Glomerular visceral epithelial cell (primary cell): ENCODE measurements around the gene LARP4.
A peak's percentile ranks its signal among the peaks of the same experiment; 100 is the strongest.
"Not testable (repeated sequence)": the region's sequence is repeated elsewhere in the genome, so short reads cannot be mapped to it uniquely, and the experiment has no call there.

Source experiments
- DNase-seq: peaks from one replicate; pipeline ENCODE4 v3.0.0-alpha.2; 2016; ENCODE audit errors: extremely low spot score

The LARP4 gene

DNA sequence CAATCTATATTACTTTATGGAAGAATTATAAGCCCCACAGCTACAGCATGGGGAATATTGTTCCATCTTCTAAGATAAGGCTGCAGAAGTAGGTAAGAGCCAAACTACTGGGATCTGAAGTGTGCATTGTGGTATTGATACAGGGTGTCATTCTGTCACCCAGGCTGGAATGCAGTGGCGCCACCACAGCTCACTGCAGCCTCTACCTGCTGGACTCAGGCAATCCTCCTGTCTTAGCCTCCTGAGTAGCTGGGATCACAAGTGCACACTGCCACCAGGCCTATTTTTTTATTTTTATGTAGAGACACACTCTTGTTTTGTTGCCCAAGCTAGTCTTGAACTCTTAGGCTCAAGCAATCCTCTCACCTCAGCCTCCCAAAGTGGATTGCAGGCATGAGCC is 82.8 kb downstream of the LARP4 start:
- DNase-seq = no peak

GRCh38 chr12:50488801-50489200 is 88.1 kb downstream of the LARP4 start:
- DNase-seq = no peak

GRCh38 chr12:50498119-50498518 is 97.4 kb downstream of the LARP4 start:
- not testable (repeated sequence) for DNase-seq

- peak; percentile 93 for DNase-seq
Measured at GRCh38 chr12:50504798-50505674, 104.4 kb downstream of the LARP4 start, which contains the start of gene DIP2B. Gene DIP2B (plus strand): TSS chr12:50504985. CDS start chr12:50505141, 156 bp downstream.

DNA sequence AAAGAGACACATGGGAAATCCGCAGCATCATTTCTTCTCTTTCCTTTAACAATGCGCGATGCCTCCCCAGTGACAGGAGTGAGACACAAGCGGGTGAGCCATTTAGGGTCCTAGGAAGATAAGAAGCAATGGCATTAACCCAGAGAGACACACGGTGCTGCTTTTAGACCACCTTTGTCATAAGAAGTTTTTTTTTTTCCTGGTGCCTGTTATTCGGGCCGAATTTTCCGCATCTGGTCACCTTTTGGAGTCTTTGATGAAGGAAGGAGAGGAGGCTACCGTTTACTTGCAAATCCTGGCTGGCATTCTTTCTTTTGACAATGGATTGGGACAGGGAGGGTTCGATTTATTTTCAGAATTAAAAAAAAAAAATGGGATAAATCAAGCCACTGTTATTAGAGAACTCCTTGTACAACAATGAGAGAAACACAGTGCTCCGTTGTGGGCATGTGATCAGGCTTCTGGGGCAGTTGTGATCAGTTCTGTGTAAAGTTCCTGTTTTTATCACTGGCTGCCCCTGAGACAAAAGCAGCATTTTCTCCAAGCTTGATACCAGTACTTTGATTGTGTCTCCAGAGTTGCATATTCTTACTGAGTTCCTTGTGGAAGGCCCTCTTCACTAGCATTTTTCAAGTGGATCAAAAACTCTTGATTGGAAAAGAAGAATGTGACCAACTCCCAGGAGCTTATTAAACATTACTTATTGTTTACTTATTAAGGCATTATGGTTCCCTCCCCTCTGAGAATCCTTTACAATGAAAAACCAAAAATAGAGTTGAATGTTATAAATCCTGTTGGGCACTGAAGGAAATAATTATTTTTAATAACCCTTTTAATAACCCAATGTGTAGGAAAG is 105.2 kb downstream of the LARP4 start:
- DNase-seq = peak; percentile 17

DNA sequence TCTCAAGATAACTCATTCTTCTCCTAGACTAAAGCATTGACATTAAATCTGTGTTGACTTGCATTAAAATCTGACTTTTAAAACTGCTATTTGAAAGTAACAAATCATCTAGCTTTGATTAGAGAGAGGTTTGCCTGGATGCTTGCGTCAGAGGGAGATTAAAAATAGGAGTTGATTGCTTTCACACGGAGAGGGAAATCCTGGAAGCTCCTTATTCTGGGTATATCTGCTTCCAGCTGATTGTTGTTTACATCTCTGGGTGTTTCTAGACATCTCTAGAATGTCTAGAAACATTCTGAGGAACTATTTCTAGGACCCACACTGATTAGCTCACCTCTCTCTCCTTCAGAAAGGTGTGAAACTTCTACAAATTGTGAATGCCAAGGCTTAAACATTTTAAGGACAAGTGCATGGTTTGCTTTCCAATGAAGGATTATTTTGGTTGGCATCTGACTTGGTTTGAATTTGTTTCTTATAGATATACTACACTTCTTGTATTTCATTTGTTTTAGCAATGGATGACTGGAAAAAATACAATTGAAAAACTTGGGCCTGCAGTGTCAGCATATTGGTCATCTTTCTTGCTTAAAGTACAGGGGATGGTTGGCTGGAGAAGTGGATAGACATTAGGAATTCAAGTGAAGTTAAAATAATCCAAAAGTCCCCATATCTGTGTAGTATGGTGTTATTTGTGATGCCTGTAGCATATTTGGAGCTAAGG is 106.2 kb downstream of the LARP4 start:
- no peak for DNase-seq

DNA sequence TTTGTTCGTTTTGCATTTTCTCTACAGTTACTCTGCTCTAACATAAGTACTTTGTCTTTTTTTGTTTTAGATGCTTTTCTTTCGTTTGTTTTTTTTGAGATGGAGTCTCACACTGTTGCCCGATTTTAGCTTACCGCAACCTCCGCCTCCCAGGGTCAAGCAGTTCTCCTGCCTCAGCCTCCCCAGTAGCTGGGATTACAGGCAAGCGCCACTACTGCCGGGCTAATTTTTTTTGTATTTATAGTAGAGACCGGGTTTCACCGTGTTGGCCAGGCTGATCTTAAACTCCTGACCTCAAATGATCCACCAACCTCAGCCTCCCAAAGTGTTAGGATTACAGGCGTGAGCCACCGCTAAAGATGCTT is 106.8 kb downstream of the LARP4 start:
- no peak for DNase-seq

DNA sequence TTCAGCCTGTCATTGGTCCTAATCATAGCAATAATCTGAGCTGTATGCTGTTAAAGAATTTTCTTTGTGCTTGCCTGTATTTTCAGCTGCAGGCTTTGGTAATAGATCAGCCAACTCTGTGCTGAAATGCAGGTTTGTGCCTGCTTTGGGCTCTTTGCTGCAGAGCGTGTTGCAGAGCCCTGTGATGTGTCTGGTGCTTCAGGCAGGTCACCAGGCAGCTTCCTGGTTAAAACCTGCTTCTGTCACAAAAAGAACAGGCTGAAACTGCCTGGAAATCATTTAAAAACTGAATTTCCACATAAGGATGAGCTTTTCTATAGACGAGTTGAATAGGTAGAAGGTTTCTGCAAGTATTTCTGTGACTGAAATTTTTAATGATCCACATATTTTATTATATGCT is 107.2 kb downstream of the LARP4 start:
- no peak for DNase-seq

- DNase-seq = no peak
Measured at GRCh38 chr12:50508414-50508813, 107.7 kb downstream of the LARP4 start.

- no peak for DNase-seq
Measured at GRCh38 chr12:50508970-50509663, 108.4 kb downstream of the LARP4 start.

DNA sequence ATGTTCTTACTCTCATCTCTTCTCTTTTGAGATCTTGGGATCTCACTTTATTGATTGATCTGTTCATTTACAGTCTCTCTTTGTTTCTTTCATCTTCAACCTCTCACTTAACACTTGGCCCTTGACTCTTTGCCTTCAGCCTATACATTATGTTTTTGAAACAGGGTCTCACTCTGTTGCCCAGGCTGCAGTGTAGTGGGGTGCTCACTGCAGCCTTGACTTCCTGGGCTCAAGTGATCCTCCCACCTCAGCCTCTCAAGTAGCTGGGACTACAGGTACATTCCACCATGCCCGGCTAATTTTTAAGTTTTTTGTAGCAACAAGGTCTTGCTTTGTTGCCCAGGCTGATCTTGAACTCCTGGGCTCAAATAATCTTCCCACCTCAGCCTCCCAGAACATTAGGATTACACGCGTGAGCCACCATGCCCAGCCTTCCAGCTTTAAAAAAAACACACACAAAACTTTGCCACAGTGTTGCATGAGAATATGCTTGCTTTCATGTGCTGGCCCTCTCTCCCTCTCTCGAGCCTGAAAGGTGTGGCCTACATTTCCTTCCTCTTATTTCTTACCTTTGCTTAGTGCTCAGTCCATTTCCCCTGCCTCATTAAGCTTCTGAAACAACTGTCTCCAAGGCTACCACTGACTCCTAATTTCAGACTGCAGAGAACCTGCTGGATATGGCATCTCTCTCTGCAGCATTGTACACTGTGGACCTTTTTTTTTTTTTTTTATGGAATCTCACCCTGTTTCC is 114.0 kb downstream of the LARP4 start:
- DNase-seq = no peak

- no peak for DNase-seq
Measured at GRCh38 chr12:50515587-50515986, 114.9 kb downstream of the LARP4 start.

- DNase-seq = no peak
Measured at GRCh38 chr12:50517421-50518048, 116.8 kb downstream of the LARP4 start.

DNA sequence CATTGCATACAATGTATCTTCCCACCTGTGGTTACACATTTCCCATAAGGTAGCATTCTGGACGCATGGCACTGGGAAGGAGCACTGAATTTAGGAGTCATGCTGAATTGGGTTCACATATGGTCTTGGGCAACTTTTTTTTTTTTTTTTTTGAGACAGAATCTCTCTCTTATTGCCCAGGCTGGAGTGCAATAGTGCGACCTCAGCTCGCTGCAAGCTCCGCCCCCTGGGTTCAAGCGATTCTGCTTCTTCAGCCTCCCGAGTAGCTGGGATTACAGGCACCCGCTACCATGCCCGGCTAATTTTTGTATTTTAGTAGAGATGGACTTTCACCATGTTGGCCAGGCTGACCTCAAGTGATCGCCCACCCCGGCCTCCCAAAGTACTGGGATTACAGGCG is 117.4 kb downstream of the LARP4 start:
- DNase-seq = no peak

DNA sequence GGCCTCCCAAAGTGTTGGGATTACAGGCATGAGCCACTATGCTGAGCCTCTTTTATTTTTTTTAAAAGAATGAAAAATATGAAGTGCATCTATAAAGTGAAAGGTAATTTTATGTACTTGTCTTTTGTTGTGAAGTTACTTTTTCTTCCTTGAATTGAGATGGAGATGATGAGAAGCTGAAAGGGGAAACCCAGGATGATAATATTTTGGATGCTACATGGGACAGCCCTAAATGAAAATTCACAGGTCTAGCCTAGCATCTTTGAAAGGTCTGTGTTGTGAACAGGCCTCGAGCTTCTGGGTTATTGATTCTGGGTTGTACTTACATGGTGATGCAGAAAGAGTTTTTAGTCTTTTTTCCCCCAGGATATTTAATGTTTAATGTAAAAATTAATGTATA is 118.7 kb downstream of the LARP4 start:
- DNase-seq = no peak

GRCh38 chr12:50520416-50521207 is 119.9 kb downstream of the LARP4 start:
- DNase-seq = no peak

DNA sequence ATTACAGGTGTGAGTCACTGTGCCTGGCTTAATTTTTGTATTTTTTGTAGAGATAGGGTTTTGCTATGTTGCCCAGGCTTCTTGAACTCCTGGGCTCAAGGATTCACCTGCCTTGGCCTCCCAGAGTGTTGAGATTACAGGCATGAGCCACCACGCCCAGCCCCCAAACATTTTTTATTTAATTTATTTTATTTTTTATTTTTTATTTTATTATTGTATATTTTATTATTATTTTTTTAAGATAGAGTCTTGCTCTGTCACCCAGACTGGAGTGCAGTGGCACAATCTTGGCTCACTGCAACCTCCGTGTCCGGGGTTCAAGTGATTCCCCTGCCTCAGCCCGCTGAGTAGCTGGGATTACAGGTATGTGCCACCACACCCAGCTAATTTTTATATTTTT is 121.1 kb downstream of the LARP4 start:
- DNase-seq = not testable (repeated sequence)

GRCh38 chr12:50523772-50524171 is 123.1 kb downstream of the LARP4 start:
- DNase-seq = no peak

- no peak for DNase-seq
Measured at GRCh38 chr12:50524621-50525020, 123.9 kb downstream of the LARP4 start.
